ENCODE results near the gene UPF1.

The UPF1 gene

GRCh38 chr19:18851673-18852325 lies 20.0 kb downstream of the UPF1 start:
- H3K9me3 ChIP-seq (ENCODE audit: control insufficient read depth, insufficient read depth, low read length), result no peaks in the 10 kb centered on the region
- no peaks in the 10 kb centered on the region; the same call in 1 of the 2 replicates for H3K4me1 ChIP-seq (ENCODE audit: insufficient read depth, low read length)
- no peak overlapping the region for H3K9ac ChIP-seq (ENCODE audit: low read depth, low read length)
- H3K36me3 ChIP-seq (ENCODE audit: insufficient read depth, low read length), result peaks cover 26% of the 10 kb centered on the region

GRCh38 chr19:18852648-18853047 lies 20.9 kb downstream of the UPF1 start:
- peaks cover 33% of the 10 kb centered on the region for H3K36me3 ChIP-seq (ENCODE audit: insufficient read depth, low read length)
- H3K9me3 ChIP-seq (ENCODE audit: control insufficient read depth, insufficient read depth, low read length), result no peaks in the 10 kb centered on the region
- H3K9ac ChIP-seq (ENCODE audit: low read depth, low read length), result no peak overlapping the region
- no peaks in the 10 kb centered on the region; the same call in 1 of the 2 replicates for H3K4me1 ChIP-seq (ENCODE audit: insufficient read depth, low read length)

GRCh38 chr19:18853755-18854427 lies 22.1 kb downstream of the UPF1 start:
- no peaks in the 10 kb centered on the region; the same call in 1 of the 2 replicates for H3K4me1 ChIP-seq (ENCODE audit: insufficient read depth, low read length)
- peaks cover 32% of the 10 kb centered on the region for H3K36me3 ChIP-seq (ENCODE audit: insufficient read depth, low read length)
- H3K9me3 ChIP-seq (ENCODE audit: control insufficient read depth, insufficient read depth, low read length), result no peaks in the 10 kb centered on the region
- H3K9ac ChIP-seq (ENCODE audit: low read depth, low read length), result no peak overlapping the region

GRCh38 chr19:18854982-18855381 lies 23.2 kb downstream of the UPF1 start:
- H3K36me3 ChIP-seq (ENCODE audit: insufficient read depth, low read length), result peaks cover 30% of the 10 kb centered on the region

GRCh38 chr19:18855647-18856384 lies 24.1 kb downstream of the UPF1 start:
- Histone ChIP-seq H3K9me3 (ENCODE audit: control insufficient read depth, insufficient read depth, low read length) (no peaks in the 10 kb centered on the region), H3K36me3 (ENCODE audit: insufficient read depth, low read length) (peaks cover 36% of the 10 kb centered on the region), H3K9ac (ENCODE audit: low read depth, low read length) (no peak overlapping the region), H3K4me1 (ENCODE audit: insufficient read depth, low read length) (no peaks in the 10 kb centered on the region; the same call in 1 of the 2 replicates)

More at GRCh38 chr19:18854982-18855381, 23.2 kb downstream of the UPF1 start:
- Histone ChIP-seq H3K9ac (ENCODE audit: low read depth, low read length) (no peak overlapping the region), H3K9me3 (ENCODE audit: control insufficient read depth, insufficient read depth, low read length) (no peaks in the 10 kb centered on the region), H3K4me1 (ENCODE audit: insufficient read depth, low read length) (no peaks in the 10 kb centered on the region; the same call in 1 of the 2 replicates)

- Histone ChIP-seq H3K9me3 (ENCODE audit: control insufficient read depth, insufficient read depth, low read length) (no peaks in the 10 kb centered on the region), H3K4me1 (ENCODE audit: insufficient read depth, low read length) (no peaks in the 10 kb centered on the region; the same call in 1 of the 2 replicates), H3K9ac (ENCODE audit: low read depth, low read length) (no peak overlapping the region), H3K36me3 (ENCODE audit: insufficient read depth, low read length) (peaks cover 39% of the 10 kb centered on the region)
These were observed 24.8 kb downstream of the UPF1 start for GRCh38 chr19:18856385-18857126.

GRCh38 chr19:18857223-18857622 lies 25.5 kb downstream of the UPF1 start:
- peaks cover 34% of the 10 kb centered on the region for H3K36me3 ChIP-seq (ENCODE audit: insufficient read depth, low read length)
- no peaks in the 10 kb centered on the region; the same call in 1 of the 2 replicates for H3K4me1 ChIP-seq (ENCODE audit: insufficient read depth, low read length)
- H3K9ac ChIP-seq (ENCODE audit: low read depth, low read length), result no peak overlapping the region
- H3K9me3 ChIP-seq (ENCODE audit: control insufficient read depth, insufficient read depth, low read length), result no peaks in the 10 kb centered on the region

GRCh38 chr19:18858906-18859646 lies 27.3 kb downstream of the UPF1 start:
- no peaks in the 10 kb centered on the region; the same call in 1 of the 2 replicates for H3K4me1 ChIP-seq (ENCODE audit: insufficient read depth, low read length)
- H3K9me3 ChIP-seq (ENCODE audit: control insufficient read depth, insufficient read depth, low read length), result no peaks in the 10 kb centered on the region
- H3K9ac ChIP-seq (ENCODE audit: low read depth, low read length), result no peak overlapping the region
- peaks cover 27% of the 10 kb centered on the region for H3K36me3 ChIP-seq (ENCODE audit: insufficient read depth, low read length)

GRCh38 chr19:18859676-18860301 lies 28.0 kb downstream of the UPF1 start:
- Histone ChIP-seq H3K9me3 (ENCODE audit: control insufficient read depth, insufficient read depth, low read length) (no peaks in the 10 kb centered on the region), H3K4me1 (ENCODE audit: insufficient read depth, low read length) (no peaks in the 10 kb centered on the region; the same call in 1 of the 2 replicates), H3K36me3 (ENCODE audit: insufficient read depth, low read length) (peaks cover 27% of the 10 kb centered on the region), H3K9ac (ENCODE audit: low read depth, low read length) (no peak overlapping the region)

- H3K4me1 ChIP-seq (ENCODE audit: insufficient read depth, low read length), result no peaks in the 10 kb centered on the region; the same call in 1 of the 2 replicates
- no peaks in the 10 kb centered on the region for H3K9me3 ChIP-seq (ENCODE audit: control insufficient read depth, insufficient read depth, low read length)
- peaks cover 27% of the 10 kb centered on the region for H3K36me3 ChIP-seq (ENCODE audit: insufficient read depth, low read length)
- no peak overlapping the region for H3K9ac ChIP-seq (ENCODE audit: low read depth, low read length)
These were observed 28.5 kb downstream of the UPF1 start for GRCh38 chr19:18860302-18860700.

GRCh38 chr19:18860725-18861124 lies 29.0 kb downstream of the UPF1 start:
- no peaks in the 10 kb centered on the region for H3K9me3 ChIP-seq (ENCODE audit: control insufficient read depth, insufficient read depth, low read length)
- peaks cover 30% of the 10 kb centered on the region for H3K36me3 ChIP-seq (ENCODE audit: insufficient read depth, low read length)
- no peaks in the 10 kb centered on the region; the same call in 1 of the 2 replicates for H3K4me1 ChIP-seq (ENCODE audit: insufficient read depth, low read length)
- H3K9ac ChIP-seq (ENCODE audit: low read depth, low read length), result no peak overlapping the region

- peaks cover 30% of the 10 kb centered on the region for H3K36me3 ChIP-seq (ENCODE audit: insufficient read depth, low read length)
- no peak overlapping the region for H3K9ac ChIP-seq (ENCODE audit: low read depth, low read length)
- H3K4me1 ChIP-seq (ENCODE audit: insufficient read depth, low read length), result no peaks in the 10 kb centered on the region; the same call in 1 of the 2 replicates
- H3K9me3 ChIP-seq (ENCODE audit: control insufficient read depth, insufficient read depth, low read length), result no peaks in the 10 kb centered on the region
These were observed 29.5 kb downstream of the UPF1 start for GRCh38 chr19:18861235-18861634.

GRCh38 chr19:18861917-18862316 lies 30.2 kb downstream of the UPF1 start:
- H3K36me3 ChIP-seq (ENCODE audit: insufficient read depth, low read length), result peaks cover 30% of the 10 kb centered on the region

More at GRCh38 chr19:18861917-18862316, 30.2 kb downstream of the UPF1 start:
- H3K4me1 ChIP-seq (ENCODE audit: insufficient read depth, low read length), result no peaks in the 10 kb centered on the region
- no peaks in the 10 kb centered on the region for H3K9me3 ChIP-seq (ENCODE audit: control insufficient read depth, insufficient read depth, low read length)
- no peak overlapping the region for H3K9ac ChIP-seq (ENCODE audit: low read depth, low read length)

Measured in ES-I3 (cell line).